RCC 7860 (cell line): ENCODE results near the gene KRTAP16-1.
"Not testable (repeated sequence)": the region's sequence is repeated elsewhere in the genome, so short reads cannot be mapped to it uniquely, and the experiment has no call there.

Experiments used
- DNase-seq: peaks from one replicate; pipeline ENCODE4 v3.0.0-alpha.2; 2015; ENCODE audit warnings: low spot score
- FAIRE-seq: peaks from 2 replicates; lab custom pipeline; 2012; peaks lifted over from hg19 to GRCh38; lab: Jason Lieb, UNC

KRTAP16-1 gene, protein sequence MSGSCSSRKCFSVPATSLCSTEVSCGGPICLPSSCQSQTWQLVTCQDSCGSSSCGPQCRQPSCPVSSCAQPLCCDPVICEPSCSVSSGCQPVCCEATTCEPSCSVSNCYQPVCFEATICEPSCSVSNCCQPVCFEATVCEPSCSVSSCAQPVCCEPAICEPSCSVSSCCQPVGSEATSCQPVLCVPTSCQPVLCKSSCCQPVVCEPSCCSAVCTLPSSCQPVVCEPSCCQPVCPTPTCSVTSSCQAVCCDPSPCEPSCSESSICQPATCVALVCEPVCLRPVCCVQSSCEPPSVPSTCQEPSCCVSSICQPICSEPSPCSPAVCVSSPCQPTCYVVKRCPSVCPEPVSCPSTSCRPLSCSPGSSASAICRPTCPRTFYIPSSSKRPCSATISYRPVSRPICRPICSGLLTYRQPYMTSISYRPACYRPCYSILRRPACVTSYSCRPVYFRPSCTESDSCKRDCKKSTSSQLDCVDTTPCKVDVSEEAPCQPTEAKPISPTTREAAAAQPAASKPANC

GRCh38 chr17:41308918-41309359, at the start of gene KRTAP16-1:
Gene KRTAP16-1, minus strand, starts transcription at chr17:41309309. Its CDS starts 56 bp downstream, at chr17:41309253.
- DNase-seq (no peak), FAIRE-seq (no peak)

- DNase-seq (no peak), FAIRE-seq (no peak)
Observed at GRCh38 chr17:41354536-41354935, 45.4 kb upstream of the KRTAP16-1 start.

DNA sequence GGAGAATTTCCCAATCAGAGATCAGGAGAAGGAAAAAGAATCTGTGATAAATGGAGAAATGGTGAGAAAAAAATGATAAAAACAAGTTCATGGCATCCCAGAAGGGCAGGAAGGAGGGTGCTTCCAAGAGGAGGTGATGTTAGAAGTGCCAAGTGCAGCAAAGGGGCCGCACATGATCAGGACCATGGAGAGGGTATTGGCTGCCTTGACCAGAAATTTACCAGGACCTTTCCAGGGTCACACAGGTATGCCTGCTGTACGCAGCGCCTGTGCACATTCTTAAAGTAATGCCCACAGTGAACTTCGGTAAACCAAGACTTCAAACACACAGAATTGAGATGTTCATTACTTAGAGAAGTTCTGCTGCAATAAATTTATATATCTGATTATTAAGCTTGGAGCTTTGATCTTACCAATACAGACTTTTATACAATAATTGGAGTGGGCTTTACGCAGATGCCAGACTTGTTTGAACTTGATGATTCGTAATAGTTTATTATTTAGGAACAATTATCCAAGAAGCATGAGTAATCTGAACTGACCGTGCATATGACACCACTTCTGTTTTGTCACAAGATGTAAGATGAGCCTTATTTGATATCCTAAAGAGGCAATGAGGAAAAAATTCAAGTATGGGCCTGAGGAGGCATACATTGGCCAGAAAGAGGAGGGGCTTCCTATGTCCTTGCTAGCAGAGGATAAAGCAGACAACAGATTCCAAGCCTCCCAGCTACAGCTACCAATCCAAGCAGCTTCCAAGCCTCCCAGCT, 43.7 kb upstream of the KRTAP16-1 start:
- FAIRE-seq, result no peak
- DNase-seq, result no peak

DNA sequence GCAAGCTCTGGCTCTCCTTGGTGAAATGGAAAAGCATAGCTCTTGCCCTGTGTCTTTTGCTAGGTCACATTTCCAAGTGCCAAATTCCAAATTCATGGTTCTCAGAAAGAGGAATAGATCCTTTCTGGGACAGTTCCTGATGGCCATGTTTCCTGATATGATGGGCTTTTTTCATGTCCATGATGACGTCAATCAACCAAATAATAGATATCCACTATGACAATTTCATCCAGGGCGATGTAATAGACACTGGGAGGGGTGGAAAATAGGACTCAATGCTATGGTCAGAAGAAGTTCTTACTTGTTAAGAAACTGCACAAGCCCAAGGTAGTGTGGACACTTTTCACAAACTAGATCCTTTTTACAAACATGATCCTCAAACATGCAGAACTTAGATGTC, 42.1 kb upstream of the KRTAP16-1 start:
- no peak for FAIRE-seq
- DNase-seq, result no peak

DNA sequence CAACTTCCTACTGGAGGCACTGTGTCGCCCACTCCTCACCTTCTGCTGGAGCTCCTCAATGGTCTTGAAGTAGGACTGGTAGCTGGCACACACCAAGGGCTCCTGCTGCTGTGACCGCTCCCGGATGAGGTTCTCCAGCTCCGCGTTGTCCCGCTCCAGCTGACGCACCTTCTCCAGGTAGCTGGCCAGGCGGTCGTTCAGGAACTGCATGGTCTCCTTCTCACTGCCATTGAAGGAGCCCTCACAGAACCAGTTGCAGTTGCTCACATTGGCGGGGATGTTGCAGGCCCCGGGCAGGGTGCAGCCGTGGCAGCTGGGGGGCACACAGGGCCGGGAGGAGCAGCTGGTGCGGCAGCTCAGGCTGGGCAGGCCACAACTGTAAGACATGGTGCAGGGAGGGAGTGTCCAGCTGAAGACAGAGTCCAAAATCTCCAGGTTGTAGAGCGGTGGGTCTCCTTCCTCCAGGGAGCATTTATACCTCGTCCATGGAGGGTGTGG, 41.3 kb upstream of the KRTAP16-1 start, which contains the start of gene KRT33A:
Gene KRT33A (minus strand): TSS at position 448 of the 498 bp plus-strand sequence. CDS start 61 bp downstream, at position 387.
- FAIRE-seq, DNase-seq: not testable (repeated sequence)

GRCh38 chr17:41347869-41348760, 39.0 kb upstream of the KRTAP16-1 start:
- DNase-seq, result no peak
- no peak for FAIRE-seq

GRCh38 chr17:41346421-41346820, 37.3 kb upstream of the KRTAP16-1 start:
- FAIRE-seq, DNase-seq: not testable (repeated sequence)

DNA sequence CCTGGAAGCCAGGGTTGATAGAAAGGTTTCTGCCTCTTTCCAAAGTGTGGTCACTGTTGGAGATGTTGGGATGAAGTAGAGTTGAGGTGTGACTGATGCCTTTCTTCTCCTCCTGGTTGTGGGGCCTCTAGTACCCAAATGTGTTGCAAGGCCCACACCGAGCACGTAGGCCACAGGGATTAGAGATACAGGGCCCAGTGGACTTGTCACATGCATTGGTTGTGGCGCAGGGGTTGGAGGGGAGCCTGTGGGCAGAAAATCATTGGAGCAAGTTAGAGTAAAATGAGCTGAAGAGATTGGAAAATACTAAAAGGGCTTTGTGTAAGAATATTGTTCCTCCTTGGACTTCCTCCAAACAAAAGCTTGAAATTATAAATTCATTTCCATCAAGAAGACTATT, 36.9 kb upstream of the KRTAP16-1 start:
- FAIRE-seq (no peak), DNase-seq (no peak)

DNA sequence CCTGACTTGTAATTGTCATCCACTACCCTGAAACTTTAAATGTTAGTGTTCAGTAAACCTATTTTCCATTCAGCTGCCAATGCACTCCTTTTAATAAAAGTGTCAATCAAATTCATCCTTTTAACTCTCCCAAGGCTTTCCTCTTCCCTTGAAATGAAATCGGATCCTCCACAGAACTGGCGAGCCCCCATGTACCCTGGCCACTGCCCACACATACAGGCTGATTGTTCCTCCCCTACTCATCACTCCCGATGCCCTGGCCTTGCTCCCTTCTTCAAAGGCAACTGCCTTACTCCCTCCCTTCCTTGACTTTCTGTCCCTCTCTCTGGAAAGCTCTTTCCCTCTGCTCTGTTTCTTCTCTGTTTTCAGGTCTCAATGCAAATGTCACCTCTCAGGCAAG, 33.9 kb upstream of the KRTAP16-1 start:
- no peak for FAIRE-seq
- no peak for DNase-seq

DNA sequence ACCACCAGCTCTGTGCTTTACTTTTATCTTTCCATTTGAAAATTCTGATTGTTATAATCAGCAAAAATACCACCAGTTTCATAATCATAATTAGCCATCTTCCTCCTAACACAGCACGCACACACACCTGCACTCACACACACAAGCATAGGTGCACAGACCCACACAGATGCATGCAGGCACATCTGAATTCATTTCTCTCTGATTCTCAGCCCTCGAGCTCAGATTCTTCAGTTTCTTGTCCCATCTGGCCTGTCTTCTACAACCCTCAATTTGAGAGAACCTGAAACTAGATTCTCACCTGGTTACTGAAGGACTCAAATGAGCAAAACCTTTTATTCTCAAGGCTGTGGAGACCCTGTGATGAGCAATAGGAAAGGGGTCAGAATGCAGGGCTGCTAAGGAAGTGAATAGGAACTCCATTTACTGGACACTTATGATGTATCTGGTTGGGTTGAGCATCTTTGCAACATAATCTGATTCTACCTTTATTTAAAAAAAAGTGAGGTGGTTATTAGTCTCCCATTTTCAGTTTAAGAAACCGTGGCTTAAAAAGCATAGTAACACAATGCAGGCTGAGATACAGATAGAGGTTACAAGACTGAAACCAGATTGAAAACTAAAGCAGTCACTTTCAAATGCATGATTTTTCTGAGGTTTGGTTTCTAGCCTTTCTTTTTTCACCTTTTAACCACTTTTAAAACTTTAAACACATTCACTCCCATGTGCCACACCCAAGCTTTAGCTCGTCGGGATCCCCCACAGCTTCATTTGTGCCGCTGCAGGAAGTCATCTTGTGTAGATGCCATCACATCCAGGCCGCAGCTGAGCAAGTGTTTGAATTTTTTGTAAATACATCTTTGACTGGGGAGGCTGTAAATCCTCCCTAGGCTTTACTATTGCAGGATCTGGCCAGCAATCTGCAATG, 32.1 kb upstream of the KRTAP16-1 start:
- FAIRE-seq, result no peak
- DNase-seq, result no peak

DNA sequence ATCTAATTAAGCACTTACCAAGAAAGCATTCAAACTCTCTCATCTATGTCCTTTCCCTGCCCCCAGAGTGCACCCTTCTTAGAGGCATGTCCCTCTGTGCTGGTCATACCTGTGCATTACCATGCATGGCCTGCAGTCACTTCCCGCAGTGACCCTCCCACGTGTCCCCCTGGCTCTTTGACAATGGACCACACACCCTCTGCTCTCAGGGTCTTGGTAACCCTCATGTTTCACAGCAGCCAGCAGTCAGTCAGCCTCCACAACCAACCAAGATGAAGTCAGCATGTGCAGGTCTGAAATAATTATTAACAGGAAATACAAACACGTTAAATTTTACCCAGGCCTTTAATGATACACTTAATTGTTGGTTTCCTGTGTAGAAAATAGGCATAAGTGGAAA, 31.4 kb upstream of the KRTAP16-1 start:
- DNase-seq (no peak), FAIRE-seq (no peak)

GRCh38 chr17:41339571-41340172, 30.6 kb upstream of the KRTAP16-1 start:
- FAIRE-seq, result no peak

DNA sequence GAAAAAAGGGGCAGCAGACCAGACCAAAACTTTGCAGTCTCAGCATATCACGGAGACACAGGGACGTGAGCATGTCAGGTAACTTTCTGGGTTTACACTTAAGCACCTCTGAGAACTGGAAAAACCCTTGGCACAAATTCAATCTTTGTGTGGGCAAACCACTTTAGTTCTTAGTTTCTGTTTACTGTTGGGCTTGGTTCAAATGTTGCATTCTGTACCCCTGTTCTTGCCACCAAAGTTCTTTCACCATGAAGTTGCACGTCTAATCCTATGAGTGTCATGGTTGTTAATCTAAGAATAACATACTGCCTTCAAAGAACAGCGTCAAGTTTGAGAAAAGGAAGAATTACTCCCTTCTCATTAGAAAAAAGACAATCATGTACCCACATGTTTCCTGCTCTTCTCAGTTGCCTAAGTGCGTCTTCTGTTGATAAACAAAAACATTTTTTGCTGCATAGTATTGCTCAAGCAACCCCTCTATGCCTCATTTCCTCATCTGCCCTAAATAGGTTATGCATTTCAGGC, 29.9 kb upstream of the KRTAP16-1 start:
- DNase-seq (no peak), FAIRE-seq (no peak)

More at GRCh38 chr17:41339571-41340172, 30.6 kb upstream of the KRTAP16-1 start:
- DNase-seq, result no peak

DNA sequence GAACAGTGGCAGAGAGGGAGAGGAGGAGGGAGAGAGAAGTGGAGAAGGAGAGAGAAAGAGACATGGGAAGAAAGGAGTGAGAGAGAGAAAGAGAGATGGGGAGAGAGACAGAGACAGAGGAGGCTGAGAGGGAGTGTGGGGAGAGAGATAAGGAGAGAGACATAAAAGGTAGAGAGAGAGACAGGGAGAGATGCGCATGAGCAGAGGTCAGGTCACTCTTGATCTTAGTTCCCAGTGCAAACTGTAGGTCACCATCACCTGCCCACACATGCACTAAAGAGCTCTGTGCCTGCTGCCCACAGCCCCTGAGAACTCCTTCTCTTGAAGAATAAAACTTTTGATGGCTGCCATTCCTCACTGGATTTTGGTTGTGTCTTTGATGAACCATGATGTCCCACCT, 26.6 kb upstream of the KRTAP16-1 start:
- FAIRE-seq (no peak), DNase-seq (no peak)

GRCh38 chr17:41334385-41335305, 25.5 kb upstream of the KRTAP16-1 start:
- FAIRE-seq (no peak), DNase-seq (no peak)

GRCh38 chr17:41333836-41334235, 24.7 kb upstream of the KRTAP16-1 start:
- FAIRE-seq (no peak), DNase-seq (no peak)

DNA sequence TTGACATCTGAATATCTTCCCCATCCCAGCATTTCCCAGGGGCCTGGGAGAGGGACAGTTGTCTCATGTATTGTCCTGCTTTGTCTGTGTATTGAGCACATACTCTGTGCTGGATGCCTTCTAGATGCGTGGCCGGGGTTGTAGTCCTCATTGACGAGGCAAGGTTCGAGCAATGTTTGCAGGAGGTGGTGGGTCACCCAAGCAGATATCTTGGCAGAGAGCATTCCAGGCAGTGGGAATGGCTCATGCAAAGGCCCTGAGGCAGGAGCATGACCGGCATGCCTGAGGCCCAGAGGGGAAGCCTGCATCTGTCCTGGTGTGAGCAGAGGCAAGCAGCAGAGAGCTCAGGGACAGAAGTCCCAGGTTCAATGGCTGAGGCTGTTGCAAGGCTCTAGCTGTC, 24.0 kb upstream of the KRTAP16-1 start:
- no peak for FAIRE-seq
- no peak for DNase-seq

DNA sequence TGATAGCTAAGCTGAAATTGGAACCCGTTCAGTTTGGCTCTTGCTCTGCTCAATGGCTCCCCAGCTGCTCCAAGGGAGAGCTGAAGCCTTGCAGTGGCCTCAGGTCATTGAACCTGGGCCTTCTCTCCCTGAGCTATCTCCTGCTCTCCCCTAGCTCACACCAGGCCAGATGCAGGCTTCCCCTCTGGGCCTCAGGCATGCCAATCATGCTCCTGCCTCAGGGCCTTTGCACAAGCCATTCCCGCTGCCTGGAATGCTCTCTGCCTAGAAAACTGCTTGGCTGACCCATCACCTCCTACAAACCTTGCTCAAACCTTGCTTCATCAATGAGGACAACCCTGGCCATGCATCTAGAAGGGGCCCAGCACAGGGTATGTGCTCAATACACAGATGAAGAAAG, 23.1 kb upstream of the KRTAP16-1 start:
- FAIRE-seq, result no peak

More for the DNA sequence above, 23.1 kb upstream of the KRTAP16-1 start:
- DNase-seq, result no peak
